Adrenal gland (tissue), 12 donors: Measurements from ENCODE around the gene TRPM8. TPM values are rescaled to one million over a fixed set of nuclear protein-coding genes. Genes with fewer than 3 reads are reported as not detected.
A peak's percentile ranks its signal among the peaks of the same experiment; 100 is the strongest.

ENCODE experiments used
- DNase-seq, 7 donors: peaks; one replicate each; pipeline ENCODE4 v3.0.0-alpha.2; 2019 to 2020
- H3K27ac ChIP-seq, 5 donors: fragments of 200-600 bp; sonication (generic) in 4 of 5; 1 replicate in 3 of 5; 2 replicates in 2 of 5; pipeline versions ENCODE4 v1.5.1 to v1.8.0; 2016 to 2020; ENCODE audit warnings: mild to moderate bottlenecking in 1 of 5
- H3K27me3 ChIP-seq: fragments of 200-600 bp; 2 replicates; pipeline ENCODE4 v1.8.0; 2021
- H3K36me3 ChIP-seq, 2 donors: fragments of 200-600 bp; replicated peaks in 1 of 2; 1 replicate in 1 of 2; 2 replicates in 1 of 2; pipeline versions ENCODE4 v1.5.1 to v1.8.0; 2018 to 2022
- H3K4me1 ChIP-seq, 2 donors: fragments of 200-600 bp; replicated peaks in 1 of 2; 1 replicate in 1 of 2; 2 replicates in 1 of 2; pipeline versions ENCODE4 v1.5.1 to v1.8.0; 2018 to 2021
- H3K4me3 ChIP-seq, 4 donors: fragments of 200-600 bp; sonication (generic) in 3 of 4; one replicate each; pipeline ENCODE4 v1.5.1; 2016 to 2018
- H3K9me3 ChIP-seq, 3 donors: fragments of 200-600 bp; sonication (generic) in 1 of 3; replicated peaks in 1 of 3; 1 replicate in 2 of 3; 2 replicates in 1 of 3; pipeline versions ENCODE4 v1.5.1 to v1.8.0; 2016 to 2021
- POLR2A ChIP-seq, 2 donors: fragments of 450-650 bp; IDR thresholded peaks; one replicate each; pipeline ENCODE4 v1.6.1; 2017; ENCODE audit warnings: antibody characterized with exemption in 2 of 2, mild to moderate bottlenecking in 2 of 2, moderate library complexity in 1 of 2
- WGBS, 4 donors: extraction: QIAGEN DNeasy Blood & Tissue Kit in 2 of 4; methylation state at CpG; one replicate each; pipeline versions ENCODE4 v1.1.5 to v1.1.7; 2013 to 2017; 5-methylcytosine and 5-hydroxymethylcytosine counted together
- intact Hi-C, 2 donors: fragments of 100-400 bp; cut with DNase I; formaldehyde crosslinking; loops; one replicate each; pipeline versions ENCODE4 v1.14.1 to v1.15.0; 2022 to 2023
- polyA plus RNA-seq, 3 donors: library from polyadenylated mRNA; stranded (reverse); fragments of 200-250 nt in 2 of 3; fragments of 350-450 nt in 1 of 3; fragmentation: Illumina TruSeq in 1 of 3; extraction: RNeasy Lipid Tissue Mini Kit (QIAGEN cat#74804) in 1 of 3; gene quantifications; one replicate each; pipeline ENCODE4 v1.2.3, GENCODE V29; 2013 to 2014
- total RNA-seq, 9 donors: library from RNA; depleted of rRNA in 4 of 9; stranded (reverse); fragments of >200 nt in 4 of 9; fragments of 120-200 nt in 1 of 9; fragmentation: NEBNext Ultra II Directional in 1 of 9; extraction: Animal tissue kit (Norgen Biotek cat#: 25700) in 1 of 9; gene quantifications; one replicate each; pipeline versions ENCODE4 v1.1.0 to v1.2.4, GENCODE V29; 2013 to 2023
- TF ChIP-seq, protein P1 (sequence below), 6 experiments: fragments of 450-650 bp in 4 of 6; fragments of 200-600 bp in 2 of 6; sonication (generic) in 1 of 6; IDR thresholded peaks; 1 replicate in 5 of 6; 2 replicates in 1 of 6; pipeline versions ENCODE4 v1.5.1 to v1.8.0; 2016 to 2021; ENCODE audit warnings: antibody characterized with exemption in 6 of 6, mild to moderate bottlenecking in 2 of 6, moderate library complexity in 1 of 6
- donor health status: healthy with polysubstance abuse.
- donor health status: Bipolar disorder and iron deficiency.
- donor health status: DM: yes; HTN: yes; CAD: no.
- donor health status: DM: no; HTN: no; CAD: no.
- donor health status: DM: no; HTN: no; CAD: no.
- donor health status: DM: yes; HTN: yes; CAD: no.

TRPM8 gene
- total and polyA plus RNA-seq, 12 donors: not detected

DNA sequence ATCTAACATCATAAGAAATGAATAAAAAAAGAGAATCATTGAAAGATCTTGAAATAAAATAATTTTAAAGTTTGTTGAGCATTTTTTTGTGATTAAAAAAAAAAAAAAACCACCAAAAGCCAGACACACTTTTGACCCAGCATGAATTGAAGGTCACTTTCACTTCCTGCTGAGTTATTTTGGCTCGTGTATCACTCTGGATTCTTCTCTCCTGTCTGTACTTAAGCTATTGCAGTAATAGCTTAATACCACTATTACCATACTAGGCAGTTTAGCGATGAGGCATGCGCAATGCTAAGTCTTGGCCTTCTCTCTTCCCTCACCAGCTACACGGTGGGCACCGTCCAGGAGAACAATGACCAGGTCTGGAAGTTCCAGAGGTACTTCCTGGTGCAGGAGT, 78.8 kb downstream of the TRPM8 start:
- no peak for DNase-seq
- intact Hi-C loops: no loop called here
- no peak overlapping the region for H3K4me3 ChIP-seq
- 55 to 73% (median 65%) methylated on average over 5 of the region's 5 CpGs for WGBS, 4 donors
- no peak for TF ChIP-seq POLR2A (IDR thresholded peaks at IDR 0.05)
- no peaks in the 10 kb centered on the region for H3K9me3 ChIP-seq
- H3K36me3 ChIP-seq: no peaks in the 10 kb centered on the region
- peaks cover 4% of the 10 kb centered on the region for H3K27me3 ChIP-seq
- no peaks in the 10 kb centered on the region for H3K4me1 ChIP-seq
- no peak overlapping the region for H3K27ac ChIP-seq

GRCh38 chr2:233996461-233996860, 79.3 kb downstream of the TRPM8 start:
- 68 to 83% (median 80%) methylated on average over 5 of the region's 5 CpGs for WGBS, 4 donors
- TF ChIP-seq, protein P1, sequence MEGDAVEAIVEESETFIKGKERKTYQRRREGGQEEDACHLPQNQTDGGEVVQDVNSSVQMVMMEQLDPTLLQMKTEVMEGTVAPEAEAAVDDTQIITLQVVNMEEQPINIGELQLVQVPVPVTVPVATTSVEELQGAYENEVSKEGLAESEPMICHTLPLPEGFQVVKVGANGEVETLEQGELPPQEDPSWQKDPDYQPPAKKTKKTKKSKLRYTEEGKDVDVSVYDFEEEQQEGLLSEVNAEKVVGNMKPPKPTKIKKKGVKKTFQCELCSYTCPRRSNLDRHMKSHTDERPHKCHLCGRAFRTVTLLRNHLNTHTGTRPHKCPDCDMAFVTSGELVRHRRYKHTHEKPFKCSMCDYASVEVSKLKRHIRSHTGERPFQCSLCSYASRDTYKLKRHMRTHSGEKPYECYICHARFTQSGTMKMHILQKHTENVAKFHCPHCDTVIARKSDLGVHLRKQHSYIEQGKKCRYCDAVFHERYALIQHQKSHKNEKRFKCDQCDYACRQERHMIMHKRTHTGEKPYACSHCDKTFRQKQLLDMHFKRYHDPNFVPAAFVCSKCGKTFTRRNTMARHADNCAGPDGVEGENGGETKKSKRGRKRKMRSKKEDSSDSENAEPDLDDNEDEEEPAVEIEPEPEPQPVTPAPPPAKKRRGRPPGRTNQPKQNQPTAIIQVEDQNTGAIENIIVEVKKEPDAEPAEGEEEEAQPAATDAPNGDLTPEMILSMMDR (IDR thresholded peaks at IDR 0.05): no peak
- TF ChIP-seq POLR2A (IDR thresholded peaks at IDR 0.05): no peak
- H3K9me3 ChIP-seq: no peaks in the 10 kb centered on the region
- intact Hi-C loops: no loop called here
- peaks cover 5% of the 10 kb centered on the region for H3K27me3 ChIP-seq
- H3K4me1 ChIP-seq: no peaks in the 10 kb centered on the region
- no peaks in the 10 kb centered on the region for H3K36me3 ChIP-seq
- no peak overlapping the region for H3K27ac ChIP-seq
- DNase-seq: no peak
- no peak overlapping the region for H3K4me3 ChIP-seq

GRCh38 chr2:233997707-233998106, 80.5 kb downstream of the TRPM8 start:
- intact Hi-C loops: no loop called here
- Histone ChIP-seq H3K27me3 (peaks cover 17% of the 10 kb centered on the region), H3K4me3 (no peak overlapping the region), H3K27ac (no peak overlapping the region), H3K4me1 (no peaks in the 10 kb centered on the region), H3K36me3 (no peaks in the 10 kb centered on the region), H3K9me3 (no peaks in the 10 kb centered on the region)
- TF ChIP-seq POLR2A (IDR thresholded peaks at IDR 0.05): no peak
- TF ChIP-seq, protein P1 (IDR thresholded peaks at IDR 0.05): no peak
- WGBS, 4 donors: 83 to 100% (median 85%) methylated on average over 1 of the region's 1 CpG
- DNase-seq: no peak

DNA sequence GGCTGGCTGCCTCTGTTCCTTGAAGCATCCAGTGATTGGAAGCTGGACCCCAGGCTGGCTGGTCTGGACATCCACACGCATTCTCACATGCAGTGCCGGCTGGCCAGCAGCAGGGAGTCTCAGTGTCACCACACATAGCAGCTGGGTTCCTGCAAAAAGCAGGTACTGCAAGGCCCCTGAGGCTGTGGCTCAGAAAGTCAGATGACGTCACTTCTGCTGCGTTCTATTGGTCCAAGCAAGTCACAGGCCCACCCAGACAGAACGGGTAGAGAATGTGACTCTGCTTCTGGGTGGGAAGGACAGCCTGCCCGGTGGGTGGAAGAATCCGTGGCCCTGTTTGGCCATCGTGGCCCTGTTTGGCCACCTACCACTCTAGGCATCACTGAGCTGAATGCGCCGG, 82.0 kb downstream of the TRPM8 start:
- TF ChIP-seq POLR2A (IDR thresholded peaks at IDR 0.05): no peak
- TF ChIP-seq, protein P1 (IDR thresholded peaks at IDR 0.05): no peak
- intact Hi-C loops: no loop called here
- H3K4me1 ChIP-seq: no peaks in the 10 kb centered on the region
- peak in 1 of 7 donors; percentile 55 for DNase-seq
- peaks cover 18% of the 10 kb centered on the region for H3K27me3 ChIP-seq
- H3K9me3 ChIP-seq: no peaks in the 10 kb centered on the region
- H3K27ac ChIP-seq: no peak overlapping the region
- no peaks in the 10 kb centered on the region for H3K36me3 ChIP-seq
- 75 to 84% (median 76%) methylated on average over 4 to 10 of the region's 10 CpGs for WGBS, 4 donors
- H3K4me3 ChIP-seq: no peak overlapping the region

DNA sequence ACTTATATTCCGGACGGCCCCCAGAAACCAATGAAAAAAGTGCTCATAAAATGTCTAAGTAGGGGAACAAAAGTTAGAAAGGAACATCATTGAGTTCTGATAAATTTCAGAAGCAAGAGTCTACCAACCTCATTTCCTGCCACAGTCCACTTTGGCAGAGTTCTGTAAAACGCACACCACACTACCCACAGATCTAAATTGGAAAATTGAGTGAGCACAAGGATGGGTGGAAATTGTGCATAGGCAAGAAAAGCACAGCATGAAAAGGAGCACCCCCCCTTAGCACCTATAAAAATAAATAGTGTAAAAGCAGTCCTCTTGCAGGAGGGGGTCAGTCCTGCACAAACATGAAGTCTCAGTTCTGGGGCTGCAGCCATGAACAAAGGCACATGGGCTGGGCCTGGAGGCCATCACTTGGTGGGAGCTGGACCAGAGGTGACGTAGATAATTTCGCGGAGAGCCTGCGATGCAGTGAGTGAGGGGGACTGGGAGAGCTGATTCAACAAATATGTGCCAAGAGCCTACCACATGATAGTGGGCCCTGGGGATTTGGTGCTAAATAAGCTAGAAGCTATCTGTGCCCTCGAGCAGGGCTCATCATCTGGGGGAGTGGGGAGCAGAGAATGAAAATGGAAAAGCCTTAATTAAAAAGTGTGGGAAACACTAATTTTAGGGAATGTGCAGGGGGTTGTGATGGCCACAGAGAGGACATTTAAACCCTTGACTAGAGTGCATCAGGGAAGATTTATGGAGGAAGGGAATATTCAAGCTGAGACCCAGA, 84.4 kb downstream of the TRPM8 start:
- H3K36me3 ChIP-seq: no peaks in the 10 kb centered on the region
- H3K9me3 ChIP-seq: no peaks in the 10 kb centered on the region
- no peaks in the 10 kb centered on the region for H3K4me1 ChIP-seq
- H3K4me3 ChIP-seq: no peak overlapping the region
- H3K27me3 ChIP-seq: peaks cover 18% of the 10 kb centered on the region
- H3K27ac ChIP-seq: no peak overlapping the region
- intact Hi-C loops: no loop called here
- no peak for DNase-seq
- TF ChIP-seq POLR2A (IDR thresholded peaks at IDR 0.05): no peak
- TF ChIP-seq, protein P1 (IDR thresholded peaks at IDR 0.05): no peak
- 80 to 85% (median 82%) methylated on average over 8 of the region's 8 CpGs for WGBS, 4 donors
